Lower leg skin (tissue), 4 donors: ENCODE measurements around the gene C22orf31. TPM values are rescaled to one million over a fixed set of nuclear protein-coding genes. Genes with fewer than 3 reads are reported as not detected.

Experiments
- DNase-seq, 2 donors: peaks; one replicate each; pipeline ENCODE4 v3.0.0-alpha.2; 2019; ENCODE audit warnings: low spot score in 2 of 2
- H3K4me3 ChIP-seq: fragments of 200-600 bp; sonication (generic); 2 replicates; pipeline ENCODE4 v1.5.1; 2017; ENCODE audit warnings: mild to moderate bottlenecking, low read depth; ENCODE audit not compliant: poor library complexity, severe bottlenecking
- POLR2A ChIP-seq, 2 donors: fragments of 450-650 bp; IDR thresholded peaks; one replicate each; pipeline ENCODE4 v1.6.1; 2016 to 2017; ENCODE audit warnings: antibody characterized with exemption in 2 of 2, mild to moderate bottlenecking in 1 of 2, moderate library complexity in 1 of 2
- WGBS, 2 donors: methylation state at CpG; one replicate each; pipeline ENCODE4 v1.1.5; 2018; 5-methylcytosine and 5-hydroxymethylcytosine counted together
- intact Hi-C: fragments of 100-400 bp; cut with DNase I; formaldehyde crosslinking; loops from one replicate; pipeline ENCODE4 v1.15.0; 2023; ENCODE audit warnings: low total_unique reads
- total RNA-seq, 4 donors: library from RNA; depleted of rRNA; stranded (reverse); fragments of >200 nt; gene quantifications; one replicate each; pipeline ENCODE4 v1.1.0, GENCODE V29; 2016
- TF ChIP-seq, protein P1 (sequence below), 3 donors: fragments of 450-650 bp; IDR thresholded peaks; one replicate each; pipeline ENCODE4 v1.5.1; 2016; ENCODE audit warnings: antibody characterized with exemption in 3 of 3, mild to moderate bottlenecking in 3 of 3, moderate library complexity in 2 of 3

Gene C22orf31
- total RNA-seq, 4 donors from 2014 or later: 0.52 TPM; not detected in 3

DNA sequence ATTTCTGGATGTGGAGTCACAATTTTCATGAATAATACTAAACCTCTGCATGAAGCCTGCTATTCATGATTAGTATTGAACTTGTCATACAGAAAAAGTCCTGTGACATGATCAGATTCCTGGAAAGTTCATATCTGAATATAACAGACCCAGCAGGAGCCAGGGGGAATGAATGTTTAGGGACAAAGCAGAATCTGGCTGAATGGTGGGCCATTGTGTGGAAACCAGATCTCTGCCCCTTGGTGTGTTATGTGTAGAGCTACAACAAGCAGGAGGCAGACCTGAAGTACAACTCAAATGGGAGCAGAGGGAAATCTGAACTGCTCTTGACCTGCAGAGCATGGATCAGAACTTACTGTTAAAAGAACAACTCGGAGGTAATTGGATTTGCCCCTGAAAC is 41.5 kb upstream of the C22orf31 start:
- no peak for TF ChIP-seq POLR2A (IDR thresholded peaks at IDR 0.05)
- TF ChIP-seq, protein P1, sequence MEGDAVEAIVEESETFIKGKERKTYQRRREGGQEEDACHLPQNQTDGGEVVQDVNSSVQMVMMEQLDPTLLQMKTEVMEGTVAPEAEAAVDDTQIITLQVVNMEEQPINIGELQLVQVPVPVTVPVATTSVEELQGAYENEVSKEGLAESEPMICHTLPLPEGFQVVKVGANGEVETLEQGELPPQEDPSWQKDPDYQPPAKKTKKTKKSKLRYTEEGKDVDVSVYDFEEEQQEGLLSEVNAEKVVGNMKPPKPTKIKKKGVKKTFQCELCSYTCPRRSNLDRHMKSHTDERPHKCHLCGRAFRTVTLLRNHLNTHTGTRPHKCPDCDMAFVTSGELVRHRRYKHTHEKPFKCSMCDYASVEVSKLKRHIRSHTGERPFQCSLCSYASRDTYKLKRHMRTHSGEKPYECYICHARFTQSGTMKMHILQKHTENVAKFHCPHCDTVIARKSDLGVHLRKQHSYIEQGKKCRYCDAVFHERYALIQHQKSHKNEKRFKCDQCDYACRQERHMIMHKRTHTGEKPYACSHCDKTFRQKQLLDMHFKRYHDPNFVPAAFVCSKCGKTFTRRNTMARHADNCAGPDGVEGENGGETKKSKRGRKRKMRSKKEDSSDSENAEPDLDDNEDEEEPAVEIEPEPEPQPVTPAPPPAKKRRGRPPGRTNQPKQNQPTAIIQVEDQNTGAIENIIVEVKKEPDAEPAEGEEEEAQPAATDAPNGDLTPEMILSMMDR (IDR thresholded peaks at IDR 0.05): no peak
- WGBS, 2 donors: 82 to 100% methylated on average over 1 of the region's 1 CpG
- intact Hi-C loops: no loop called here
- H3K4me3 ChIP-seq: no peak overlapping the region
- DNase-seq: no peak

DNA sequence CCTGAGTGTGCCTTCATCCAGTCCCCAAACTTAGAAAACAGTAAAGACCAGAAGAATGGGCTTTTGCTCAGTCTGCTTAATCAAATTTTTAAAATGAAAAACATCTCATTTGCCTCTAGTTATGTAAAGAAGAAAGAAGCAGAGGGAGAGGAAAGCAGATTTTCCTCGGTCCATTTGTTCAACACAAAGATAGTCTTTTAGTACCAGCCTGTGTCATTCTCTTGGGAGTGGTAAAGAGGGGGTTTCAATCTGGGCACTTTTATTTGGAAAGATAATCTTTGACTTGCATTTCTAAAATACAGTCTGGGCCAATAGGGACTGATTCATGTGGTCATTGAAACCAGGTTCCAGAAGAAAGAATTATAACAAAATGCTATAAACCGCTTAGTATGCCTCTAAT is 40.7 kb upstream of the C22orf31 start:
- no peak for DNase-seq
- no peak overlapping the region for H3K4me3 ChIP-seq
- intact Hi-C loops: no loop called here
- no peak for TF ChIP-seq POLR2A (IDR thresholded peaks at IDR 0.05)
- WGBS, 2 donors: 91 to 92% methylated on average over 2 of the region's 2 CpGs

DNA sequence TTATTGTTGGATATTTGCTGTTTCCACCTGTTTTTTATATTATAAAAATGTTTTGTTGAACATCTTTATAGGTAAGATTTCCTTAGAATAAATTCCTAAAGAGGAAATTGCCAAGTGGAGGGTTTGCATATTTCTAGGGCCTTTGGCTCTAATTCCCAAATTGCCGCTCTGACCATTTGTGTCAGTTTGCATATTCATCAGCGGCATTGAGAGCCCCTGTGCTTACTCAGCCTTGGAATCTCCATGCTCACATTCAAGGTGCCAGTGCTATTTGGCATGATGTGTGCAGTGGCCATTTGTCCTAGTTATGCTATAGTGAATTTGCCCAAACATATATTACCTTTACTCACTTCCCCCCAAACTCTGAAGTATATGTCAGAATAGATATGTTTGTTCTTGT is 36.7 kb upstream of the C22orf31 start:
- H3K4me3 ChIP-seq: no peak overlapping the region
- TF ChIP-seq, protein P1 (IDR thresholded peaks at IDR 0.05): no peak
- no peak for TF ChIP-seq POLR2A (IDR thresholded peaks at IDR 0.05)
- intact Hi-C loops: no loop called here
- DNase-seq: no peak
- WGBS, 2 donors: 98% methylated on average over 2 of the region's 2 CpGs

DNA sequence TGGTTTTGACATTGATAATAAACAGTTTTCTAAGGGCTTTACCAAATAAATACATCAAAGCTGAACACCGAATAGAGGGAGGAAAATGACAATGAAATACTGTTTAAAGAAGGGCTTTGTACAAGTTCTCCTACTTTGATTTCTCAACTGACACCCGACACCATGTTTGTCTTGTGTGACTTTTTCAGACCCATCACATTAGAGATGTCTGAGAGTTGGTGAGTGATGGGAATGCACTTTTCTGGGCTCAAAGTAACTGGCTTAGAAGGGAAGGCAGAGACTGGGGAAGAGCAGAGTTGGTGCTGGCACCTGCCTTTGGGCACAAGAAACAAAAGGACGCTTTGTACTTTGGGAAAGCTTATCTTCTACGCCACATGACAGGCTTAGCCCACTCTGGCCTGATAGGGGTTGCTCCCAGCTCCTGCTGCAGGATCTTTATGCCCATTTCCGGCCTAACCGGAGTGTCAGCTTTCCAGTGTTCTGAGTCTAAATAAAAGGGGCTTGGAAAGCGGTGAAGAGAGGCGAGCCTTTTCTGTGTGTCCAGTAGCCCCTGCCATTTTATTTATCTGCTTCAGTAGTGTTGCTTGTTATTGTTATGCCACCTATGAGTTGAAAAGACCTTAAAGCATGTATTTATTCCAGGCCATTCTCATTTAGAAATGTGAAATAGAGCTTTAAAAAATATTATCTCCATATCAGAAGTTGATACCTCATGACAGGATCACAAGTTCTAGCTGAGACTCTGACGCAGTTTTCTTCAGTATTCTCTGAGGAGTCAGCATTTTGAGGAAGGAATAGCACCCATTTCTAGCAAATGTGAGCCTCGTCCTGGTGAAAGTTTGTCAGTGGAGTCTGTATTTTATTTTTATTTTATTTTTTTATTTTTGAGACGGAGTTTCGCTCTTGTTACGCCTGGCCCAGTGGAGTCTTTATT is 35.4 kb upstream of the C22orf31 start:
- 81 to 85% methylated on average over 13 of the region's 13 CpGs for WGBS, 2 donors
- DNase-seq: no peak
- intact Hi-C loops: no loop called here
- TF ChIP-seq, protein P1 (IDR thresholded peaks at IDR 0.05): no peak
- TF ChIP-seq POLR2A (IDR thresholded peaks at IDR 0.05): no peak
- H3K4me3 ChIP-seq: no peak overlapping the region

DNA sequence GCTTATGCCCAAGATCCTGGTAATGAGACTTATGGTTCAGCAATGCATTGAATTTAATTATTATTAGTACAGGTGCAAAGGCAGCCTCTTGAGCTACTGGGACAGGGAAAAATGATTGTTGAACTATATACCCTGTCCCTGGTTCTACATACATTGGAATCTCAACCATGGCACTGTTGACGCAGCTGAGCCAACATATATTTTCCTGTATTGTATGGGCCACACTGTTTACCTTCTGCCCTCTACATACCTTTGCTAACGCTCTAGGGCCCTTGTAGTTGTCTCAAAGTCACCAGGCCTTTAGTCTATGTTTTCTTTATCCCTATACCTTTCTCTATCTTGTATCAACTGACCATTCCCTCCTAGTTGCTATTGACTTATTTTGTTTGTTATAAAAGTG is 33.8 kb upstream of the C22orf31 start:
- intact Hi-C loops: no loop called here
- H3K4me3 ChIP-seq: no peak overlapping the region
- WGBS, 2 donors: 98 to 100% methylated on average over 2 of the region's 2 CpGs
- no peak for DNase-seq
- TF ChIP-seq, protein P1 (IDR thresholded peaks at IDR 0.05): no peak
- TF ChIP-seq POLR2A (IDR thresholded peaks at IDR 0.05): no peak

DNA sequence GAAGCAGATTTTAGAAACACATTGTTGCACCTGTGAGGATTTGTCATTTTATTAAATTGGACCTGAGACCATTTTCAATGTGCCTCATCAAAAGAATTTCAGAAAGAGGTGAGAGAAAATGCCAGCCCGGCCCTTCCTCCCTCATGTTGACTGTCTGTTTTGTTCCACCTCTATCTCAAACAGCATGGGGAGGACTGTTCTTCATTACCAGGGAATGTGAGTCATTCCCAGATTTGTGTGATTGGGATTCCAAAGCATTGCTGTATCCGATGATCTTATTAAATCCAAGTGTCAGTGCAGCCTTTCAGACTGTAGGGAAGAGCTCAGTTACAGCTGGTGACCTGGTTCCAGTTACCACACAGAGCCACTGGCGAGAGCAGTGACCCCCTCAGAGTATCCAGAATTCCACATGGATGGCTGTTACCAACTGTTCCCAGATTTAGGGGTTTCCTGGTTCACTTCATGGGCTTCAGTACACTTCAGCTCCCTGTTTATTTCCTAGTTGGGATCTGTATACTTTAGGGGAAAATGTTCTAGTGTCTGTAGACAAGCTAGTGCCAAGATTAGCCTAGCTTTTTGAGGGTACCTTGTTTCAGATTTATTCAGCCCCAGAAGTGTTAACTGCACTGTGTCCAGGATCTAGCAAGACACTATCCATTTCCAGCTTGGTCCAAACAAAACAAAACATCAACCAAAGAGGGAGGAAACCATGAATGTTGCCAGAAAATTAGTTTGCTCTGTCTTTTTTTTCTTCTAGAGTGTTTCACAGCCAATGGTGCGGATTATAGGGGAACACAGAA is 32.1 kb upstream of the C22orf31 start:
- DNase-seq: no peak
- 50 to 52% methylated on average over 4 of the region's 4 CpGs for WGBS, 2 donors
- H3K4me3 ChIP-seq: no peak overlapping the region
- TF ChIP-seq POLR2A (IDR thresholded peaks at IDR 0.05): no peak
- TF ChIP-seq, protein P1 (IDR thresholded peaks at IDR 0.05): no peak
- intact Hi-C loops: no loop called here
